Measurements from ENCODE around the gene AKAIN1.

AKAIN1 gene

GRCh38 chr18:5198311-5198710 lies 1.3 kb upstream of the AKAIN1 start:
- no peak for TF ChIP-seq CTCF (conservative IDR thresholded peaks at IDR 0.05; ENCODE audit: low read depth, low read length)
- Histone ChIP-seq H3K9ac (no peak overlapping the region), H3K36me3 (ENCODE audit: insufficient read depth) (no peaks in the 10 kb centered on the region), H3K4me2 (no peak overlapping the region), H3K79me2 (ENCODE audit: insufficient read depth, low read depth) (no peaks in the 10 kb centered on the region), H2AFZ (ENCODE audit: low read depth) (no peak overlapping the region), H3K4me1 (ENCODE audit: low read depth, poor library complexity, severe bottlenecking) (no peaks in the 10 kb centered on the region), H3K4me3 (IDR thresholded peaks at IDR 0.05; ENCODE audit: insufficient read depth, low read depth, low read length) (no peak overlapping the region), H3K27me3 (ENCODE audit: insufficient read depth, low read depth) (no peaks in the 10 kb centered on the region), H3K27ac (no peak overlapping the region), H4K20me1 (ENCODE audit: insufficient read depth) (no peaks in the 10 kb centered on the region)

GRCh38 chr18:5197461-5197860 lies 404 bp upstream of the AKAIN1 start:
- H3K4me2 ChIP-seq, result no peak overlapping the region
- no peaks in the 10 kb centered on the region for H3K79me2 ChIP-seq (ENCODE audit: insufficient read depth, low read depth)
- no peak overlapping the region for H2AFZ ChIP-seq (ENCODE audit: low read depth)
- H3K4me1 ChIP-seq (ENCODE audit: low read depth, poor library complexity, severe bottlenecking), result no peaks in the 10 kb centered on the region
- no peaks in the 10 kb centered on the region for H4K20me1 ChIP-seq (ENCODE audit: insufficient read depth)
- H3K36me3 ChIP-seq (ENCODE audit: insufficient read depth), result no peaks in the 10 kb centered on the region
- H3K4me3 ChIP-seq (IDR thresholded peaks at IDR 0.05; ENCODE audit: insufficient read depth, low read depth, low read length), result no peak overlapping the region
- no peak for TF ChIP-seq CTCF (conservative IDR thresholded peaks at IDR 0.05; ENCODE audit: low read depth, low read length)
- no peak overlapping the region for H3K27ac ChIP-seq
- no peak overlapping the region for H3K9ac ChIP-seq
- H3K27me3 ChIP-seq (ENCODE audit: insufficient read depth, low read depth), result no peaks in the 10 kb centered on the region

- no peak overlapping the region for H3K4me3 ChIP-seq (IDR thresholded peaks at IDR 0.05; ENCODE audit: insufficient read depth, low read depth, low read length)
- H3K4me1 ChIP-seq (ENCODE audit: low read depth, poor library complexity, severe bottlenecking), result no peaks in the 10 kb centered on the region
- no peaks in the 10 kb centered on the region for H4K20me1 ChIP-seq (ENCODE audit: insufficient read depth)
- no peaks in the 10 kb centered on the region for H3K79me2 ChIP-seq (ENCODE audit: insufficient read depth, low read depth)
- TF ChIP-seq CTCF (conservative IDR thresholded peaks at IDR 0.05; ENCODE audit: low read depth, low read length), result no peak
- no peaks in the 10 kb centered on the region for H3K27me3 ChIP-seq (ENCODE audit: insufficient read depth, low read depth)
- H3K36me3 ChIP-seq (ENCODE audit: insufficient read depth), result no peaks in the 10 kb centered on the region
- H3K27ac ChIP-seq, result no peak overlapping the region
- H2AFZ ChIP-seq (ENCODE audit: low read depth), result no peak overlapping the region
- H3K9ac ChIP-seq, result no peak overlapping the region
- no peak overlapping the region for H3K4me2 ChIP-seq
These were observed 615 bp downstream of the AKAIN1 start for GRCh38 chr18:5196253-5197031.

- Histone ChIP-seq H3K4me3 (IDR thresholded peaks at IDR 0.05; ENCODE audit: insufficient read depth, low read depth, low read length) (no peak overlapping the region), H3K4me2 (no peak overlapping the region), H3K79me2 (ENCODE audit: insufficient read depth, low read depth) (no peaks in the 10 kb centered on the region), H3K4me1 (ENCODE audit: low read depth, poor library complexity, severe bottlenecking) (no peaks in the 10 kb centered on the region), H3K36me3 (ENCODE audit: insufficient read depth) (no peaks in the 10 kb centered on the region), H3K9ac (no peak overlapping the region), H2AFZ (ENCODE audit: low read depth) (no peak overlapping the region), H4K20me1 (ENCODE audit: insufficient read depth) (no peaks in the 10 kb centered on the region), H3K27me3 (ENCODE audit: insufficient read depth, low read depth) (no peaks in the 10 kb centered on the region), H3K27ac (no peak overlapping the region)
- TF ChIP-seq CTCF (conservative IDR thresholded peaks at IDR 0.05; ENCODE audit: low read depth, low read length), result no peak
These were observed 1.4 kb downstream of the AKAIN1 start for GRCh38 chr18:5195656-5196055.
